Esophagus (tissue), 2 donors: Measurements from ENCODE around the gene CFAP99. TPM values are rescaled to one million over a fixed set of nuclear protein-coding genes. Genes with fewer than 3 reads are reported as not detected.

Experiments
- H3K27ac ChIP-seq, 2 donors: one replicate each; pipeline ENCODE4 v1.5.1; 2013; ENCODE audit warnings: low read depth in 2 of 2, mild to moderate bottlenecking in 2 of 2, inconsistent platforms in 1 of 2, low read length in 1 of 2, moderate library complexity in 1 of 2
- H3K27me3 ChIP-seq, 2 donors: one replicate each; pipeline ENCODE4 v1.6.1; 2013; ENCODE audit warnings: low read length in 2 of 2, control low read depth in 1 of 2, mild to moderate bottlenecking in 1 of 2; ENCODE audit not compliant: insufficient read depth in 2 of 2, control insufficient read depth in 1 of 2
- H3K36me3 ChIP-seq, 2 donors: one replicate each; pipeline ENCODE4 v1.6.1; 2013; ENCODE audit warnings: low read length in 1 of 2; ENCODE audit not compliant: control insufficient read depth in 2 of 2, insufficient read depth in 2 of 2
- H3K4me1 ChIP-seq, 2 donors: one replicate each; pipeline ENCODE4 v1.6.1; 2013; ENCODE audit warnings: low read length in 1 of 2; ENCODE audit not compliant: control insufficient read depth in 2 of 2, insufficient read depth in 2 of 2
- H3K4me3 ChIP-seq, 2 donors: one replicate each; pipeline ENCODE4 v1.5.1; 2013; ENCODE audit warnings: low read length in 2 of 2, mild to moderate bottlenecking in 2 of 2, low read depth in 1 of 2, moderate library complexity in 1 of 2
- H3K9me3 ChIP-seq, 2 donors: one replicate each; pipeline ENCODE4 v1.6.1; 2013; ENCODE audit warnings: mild to moderate bottlenecking in 2 of 2, low read depth in 1 of 2, low read length in 1 of 2, moderate library complexity in 1 of 2; ENCODE audit not compliant: control insufficient read depth in 2 of 2, insufficient read depth in 1 of 2
- WGBS, 2 donors: extraction: QIAGEN DNeasy Blood & Tissue Kit; methylation state at CpG; one replicate each; pipeline ENCODE4 v1.1.7; 2013; 5-methylcytosine and 5-hydroxymethylcytosine counted together
- polyA plus RNA-seq, 2 donors: library from polyadenylated mRNA; stranded (reverse); fragments of 200-250 nt; gene quantifications; one replicate each; pipeline ENCODE4 v1.2.3, GENCODE V29; 2013
- donor health status: healthy with polysubstance abuse.
- donor health status: Bipolar disorder and iron deficiency.

The CFAP99 gene
- polyA plus RNA-seq, 2 donors = 0.04 to 0.07 TPM

- no peak overlapping the region for H3K27ac ChIP-seq
- 80 to 83% methylated on average over 9 of the region's 9 CpGs for WGBS, 2 donors
- H3K27me3 ChIP-seq = no peaks in the 10 kb centered on the region
Measured at GRCh38 chr4:2389691-2390090, 29.1 kb upstream of the CFAP99 start.

GRCh38 chr4:2390146-2390545 lies 28.6 kb upstream of the CFAP99 start:
- no peak overlapping the region for H3K4me3 ChIP-seq
- peaks cover 9 to 10% of the 10 kb centered on the region in 2 donors for H3K4me1 ChIP-seq
- H3K36me3 ChIP-seq = no peaks in the 10 kb centered on the region
- no peak overlapping the region for H3K27ac ChIP-seq
- H3K9me3 ChIP-seq = no peaks in the 10 kb centered on the region
- WGBS, 2 donors = 77% methylated on average over 9 of the region's 9 CpGs
- H3K27me3 ChIP-seq = no peaks in the 10 kb centered on the region

More at GRCh38 chr4:2389691-2390090, 29.1 kb upstream of the CFAP99 start:
- H3K36me3 ChIP-seq = no peaks in the 10 kb centered on the region
- H3K4me1 ChIP-seq = peaks cover 9 to 10% of the 10 kb centered on the region in 2 donors
- H3K9me3 ChIP-seq = no peaks in the 10 kb centered on the region
- no peak overlapping the region for H3K4me3 ChIP-seq

- Histone ChIP-seq H3K36me3 (no peaks in the 10 kb centered on the region), H3K27me3 (no peaks in the 10 kb centered on the region), H3K4me1 (peaks cover 9 to 10% of the 10 kb centered on the region in 2 donors), H3K9me3 (no peaks in the 10 kb centered on the region), H3K27ac (no peak overlapping the region), H3K4me3 (no peak overlapping the region)
- 59 to 63% methylated on average over 20 of the region's 20 CpGs for whole genome bisulfite sequencing, 2 donors
Measured at GRCh38 chr4:2390784-2391421, 27.9 kb upstream of the CFAP99 start.

- WGBS, 2 donors = 22 to 25% methylated on average over 28 of the region's 28 CpGs
- Histone ChIP-seq H3K4me1 (peaks cover 8 to 9% of the 10 kb centered on the region in 2 donors), H3K9me3 (no peaks in the 10 kb centered on the region), H3K4me3 (peak overlapping the region in 1 of 2 donors; percentile 5), H3K36me3 (no peaks in the 10 kb centered on the region), H3K27ac (no peak overlapping the region), H3K27me3 (no peaks in the 10 kb centered on the region)
Measured at GRCh38 chr4:2393353-2394270, 25.1 kb upstream of the CFAP99 start.

- Histone ChIP-seq H3K9me3 (no peaks in the 10 kb centered on the region), H3K36me3 (no peaks in the 10 kb centered on the region), H3K4me3 (no peak overlapping the region), H3K4me1 (peaks cover 8 to 9% of the 10 kb centered on the region in 2 donors), H3K27me3 (no peaks in the 10 kb centered on the region), H3K27ac (no peak overlapping the region)
- WGBS, 2 donors = 96% methylated on average over 17 of the region's 17 CpGs
Measured at GRCh38 chr4:2394528-2394927, 24.2 kb upstream of the CFAP99 start.

GRCh38 chr4:2395038-2395437 lies 23.7 kb upstream of the CFAP99 start:
- Histone ChIP-seq H3K9me3 (no peaks in the 10 kb centered on the region), H3K4me1 (peaks cover 8 to 9% of the 10 kb centered on the region in 2 donors), H3K27me3 (no peaks in the 10 kb centered on the region), H3K36me3 (no peaks in the 10 kb centered on the region), H3K27ac (no peak overlapping the region), H3K4me3 (no peak overlapping the region)
- WGBS, 2 donors = 87 to 88% methylated on average over 9 of the region's 9 CpGs

- H3K4me3 ChIP-seq = no peak overlapping the region
- H3K4me1 ChIP-seq = peaks cover 8 to 9% of the 10 kb centered on the region in 2 donors
- H3K9me3 ChIP-seq = no peaks in the 10 kb centered on the region
- no peak overlapping the region for H3K27ac ChIP-seq
- H3K27me3 ChIP-seq = no peaks in the 10 kb centered on the region
- H3K36me3 ChIP-seq = no peaks in the 10 kb centered on the region
- 85 to 87% methylated on average over 9 of the region's 9 CpGs for WGBS, 2 donors
Measured at GRCh38 chr4:2395584-2395983, 23.2 kb upstream of the CFAP99 start.

GRCh38 chr4:2396781-2397368 lies 21.9 kb upstream of the CFAP99 start:
- Histone ChIP-seq H3K27me3 (no peaks in the 10 kb centered on the region), H3K4me3 (no peak overlapping the region), H3K36me3 (no peaks in the 10 kb centered on the region), H3K9me3 (no peaks in the 10 kb centered on the region), H3K4me1 (peaks cover 8 to 19% of the 10 kb centered on the region in 2 donors), H3K27ac (no peak overlapping the region)
- 65 to 75% methylated on average over 21 of the region's 21 CpGs for WGBS, 2 donors

- peaks cover 8 to 23% of the 10 kb centered on the region in 2 donors for H3K4me1 ChIP-seq
- WGBS, 2 donors = 76 to 82% methylated on average over 20 of the region's 20 CpGs
- H3K27me3 ChIP-seq = no peaks in the 10 kb centered on the region
- no peaks in the 10 kb centered on the region for H3K9me3 ChIP-seq
- no peak overlapping the region for H3K4me3 ChIP-seq
- no peaks in the 10 kb centered on the region for H3K36me3 ChIP-seq
- no peak overlapping the region for H3K27ac ChIP-seq
Measured at GRCh38 chr4:2397596-2398379, 21.0 kb upstream of the CFAP99 start.
